Renal pelvis (tissue), 4 donors: ENCODE measurements around the gene LAMC1. TPM values are rescaled to one million over a fixed set of nuclear protein-coding genes. Genes with fewer than 3 reads are reported as not detected.
"Not testable (repeated sequence)": the region's sequence is repeated elsewhere in the genome, so short reads cannot be mapped to it uniquely, and the experiment has no call there.

Source experiments
- DNase-seq: peaks from one replicate; pipeline ENCODE4 v3.0.0-alpha.2; 2013
- polyA plus RNA-seq, 3 donors: library from polyadenylated mRNA; unstranded; fragments of 120-200 nt; gene quantifications; one replicate each; pipeline ENCODE4 v1.2.1, GENCODE V29; 2013; ENCODE audit not compliant: insufficient read length in 3 of 3

Gene LAMC1
- polyA plus RNA-seq, 3 donors, result 268 to 301 (median 297) TPM

- DNase-seq, result no peak
Observed at GRCh38 chr1:183038913-183039312, 15.7 kb downstream of the LAMC1 start.

- no peak for DNase-seq
Observed at GRCh38 chr1:183039330-183039729, 16.1 kb downstream of the LAMC1 start.

GRCh38 chr1:183039985-183040447, 16.8 kb downstream of the LAMC1 start:
- DNase-seq, result no peak

GRCh38 chr1:183040547-183040971, 17.3 kb downstream of the LAMC1 start:
- no peak for DNase-seq

GRCh38 chr1:183043254-183043653, 20.0 kb downstream of the LAMC1 start:
- DNase-seq, result no peak

- no peak for DNase-seq
Observed at GRCh38 chr1:183043872-183044854, 20.9 kb downstream of the LAMC1 start.

GRCh38 chr1:183044893-183045649, 21.9 kb downstream of the LAMC1 start:
- DNase-seq, result no peak

GRCh38 chr1:183048087-183049085, 25.2 kb downstream of the LAMC1 start:
- DNase-seq, result no peak

GRCh38 chr1:183051546-183051945, 28.3 kb downstream of the LAMC1 start:
- no peak for DNase-seq

- no peak for DNase-seq
Observed at GRCh38 chr1:183052861-183053260, 29.6 kb downstream of the LAMC1 start.

- DNase-seq, result no peak
Observed at GRCh38 chr1:183058851-183059502, 35.8 kb downstream of the LAMC1 start.

- no peak for DNase-seq
Observed at GRCh38 chr1:183061194-183061593, 38.0 kb downstream of the LAMC1 start.

- no peak for DNase-seq
Observed at GRCh38 chr1:183063349-183063748, 40.1 kb downstream of the LAMC1 start.

- no peak for DNase-seq
Observed at GRCh38 chr1:183065168-183065706, 42.0 kb downstream of the LAMC1 start.

- DNase-seq, result not testable (repeated sequence)
Observed at GRCh38 chr1:183066432-183066831, 43.2 kb downstream of the LAMC1 start.

GRCh38 chr1:183069562-183070216, 46.5 kb downstream of the LAMC1 start:
- DNase-seq, result no peak

- no peak for DNase-seq
Observed at GRCh38 chr1:183070234-183070922, 47.2 kb downstream of the LAMC1 start.

GRCh38 chr1:183070923-183071618, 47.9 kb downstream of the LAMC1 start:
- no peak for DNase-seq

GRCh38 chr1:183072595-183072994, 49.4 kb downstream of the LAMC1 start:
- DNase-seq, result not testable (repeated sequence)
